ENCODE results near the gene HAUS7.

Gene HAUS7

GRCh38 chrX:153462291-153462690, 8.1 kb downstream of the HAUS7 start:
- H3K4me3 ChIP-seq (replicated peaks; ENCODE audit: insufficient read depth, low read length) = no peak overlapping the region
- no peak for DNase-seq (ENCODE audit: low read depth in 1 of 2, low spot score in 1 of 2)
- TF ChIP-seq GABPA (IDR thresholded peaks at IDR 0.05; ENCODE audit: low read depth) (no peak), SPI1 (IDR thresholded peaks at IDR 0.05; ENCODE audit: borderline replicate concordance, low read depth) (no peak), POLR2AphosphoS5 (IDR thresholded peaks at IDR 0.05; ENCODE audit: low read depth) (no peak), REST (IDR thresholded peaks at IDR 0.05; ENCODE audit: insufficient replicate concordance, low read depth) (no peak), CTCF (IDR thresholded peaks at IDR 0.05; ENCODE audit: insufficient read depth, low read length) (no peak)
- no peak overlapping the region for H3K27ac ChIP-seq (replicated peaks)
- H3K27me3 ChIP-seq (ENCODE audit: insufficient read depth, poor library complexity, severe bottlenecking) = no peaks in the 10 kb centered on the region

GRCh38 chrX:153460826-153461225, 9.6 kb downstream of the HAUS7 start:
- peak; percentile 6 to 49 for DNase-seq (ENCODE audit: low read depth in 1 of 2, low spot score in 1 of 2)
- H3K27ac ChIP-seq (replicated peaks) = no peak overlapping the region
- no peaks in the 10 kb centered on the region for H3K27me3 ChIP-seq (ENCODE audit: insufficient read depth, poor library complexity, severe bottlenecking)
- TF ChIP-seq CTCF (IDR thresholded peaks at IDR 0.05; ENCODE audit: insufficient read depth, low read length) (peak; percentile 40), GABPA (IDR thresholded peaks at IDR 0.05; ENCODE audit: low read depth) (no peak)
- no peak overlapping the region for H3K4me3 ChIP-seq (replicated peaks; ENCODE audit: insufficient read depth, low read length)

DNA sequence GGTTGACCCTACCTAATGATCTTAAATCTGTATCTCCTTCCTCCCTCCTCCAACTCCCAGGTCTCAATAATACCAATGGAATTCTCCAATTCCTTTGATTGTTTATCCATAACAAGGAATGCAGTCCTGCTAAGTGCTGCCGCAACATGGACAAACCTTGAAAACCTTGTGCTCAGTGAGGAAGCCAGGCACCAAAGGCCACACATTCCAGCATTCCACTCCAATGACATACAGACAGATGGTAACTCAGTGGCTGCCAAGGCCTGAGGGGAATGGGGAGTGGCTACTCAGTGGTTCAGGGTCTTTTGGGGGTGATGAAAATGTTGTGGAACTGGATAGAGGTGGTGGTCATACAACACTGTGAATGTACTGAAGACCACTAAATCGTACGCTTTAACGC, 10.4 kb downstream of the HAUS7 start:
- Histone ChIP-seq H3K27ac (replicated peaks) (no peak overlapping the region), H3K27me3 (ENCODE audit: insufficient read depth, poor library complexity, severe bottlenecking) (no peaks in the 10 kb centered on the region), H3K4me3 (replicated peaks; ENCODE audit: insufficient read depth, low read length) (no peak overlapping the region)
- TF ChIP-seq GABPA (IDR thresholded peaks at IDR 0.05; ENCODE audit: low read depth) (no peak), CTCF (IDR thresholded peaks at IDR 0.05; ENCODE audit: insufficient read depth, low read length) (no peak), REST (IDR thresholded peaks at IDR 0.05; ENCODE audit: insufficient replicate concordance, low read depth) (no peak), SPI1 (IDR thresholded peaks at IDR 0.05; ENCODE audit: borderline replicate concordance, low read depth) (no peak), POLR2AphosphoS5 (IDR thresholded peaks at IDR 0.05; ENCODE audit: low read depth) (no peak)
- DNase-seq (ENCODE audit: low read depth in 1 of 2, low spot score in 1 of 2) = no peak

- DNase-seq (ENCODE audit: low read depth in 1 of 2, low spot score in 1 of 2) = no peak
- H3K27me3 ChIP-seq (ENCODE audit: insufficient read depth, poor library complexity, severe bottlenecking) = no peaks in the 10 kb centered on the region
- no peak for TF ChIP-seq POLR2AphosphoS5 (IDR thresholded peaks at IDR 0.05; ENCODE audit: low read depth)
- no peak for TF ChIP-seq SPI1 (IDR thresholded peaks at IDR 0.05; ENCODE audit: borderline replicate concordance, low read depth)
- TF ChIP-seq GABPA (IDR thresholded peaks at IDR 0.05; ENCODE audit: low read depth) = no peak
- TF ChIP-seq REST (IDR thresholded peaks at IDR 0.05; ENCODE audit: insufficient replicate concordance, low read depth) = no peak
- TF ChIP-seq CTCF (IDR thresholded peaks at IDR 0.05; ENCODE audit: insufficient read depth, low read length) = no peak
- H3K4me3 ChIP-seq (replicated peaks; ENCODE audit: insufficient read depth, low read length) = no peak overlapping the region
- H3K27ac ChIP-seq (replicated peaks) = no peak overlapping the region
Observed at GRCh38 chrX:153458476-153458875, 11.9 kb downstream of the HAUS7 start.

All from HL-60 (cell line).